Measurements from ENCODE around the gene GRIP1.

The GRIP1 gene

DNA sequence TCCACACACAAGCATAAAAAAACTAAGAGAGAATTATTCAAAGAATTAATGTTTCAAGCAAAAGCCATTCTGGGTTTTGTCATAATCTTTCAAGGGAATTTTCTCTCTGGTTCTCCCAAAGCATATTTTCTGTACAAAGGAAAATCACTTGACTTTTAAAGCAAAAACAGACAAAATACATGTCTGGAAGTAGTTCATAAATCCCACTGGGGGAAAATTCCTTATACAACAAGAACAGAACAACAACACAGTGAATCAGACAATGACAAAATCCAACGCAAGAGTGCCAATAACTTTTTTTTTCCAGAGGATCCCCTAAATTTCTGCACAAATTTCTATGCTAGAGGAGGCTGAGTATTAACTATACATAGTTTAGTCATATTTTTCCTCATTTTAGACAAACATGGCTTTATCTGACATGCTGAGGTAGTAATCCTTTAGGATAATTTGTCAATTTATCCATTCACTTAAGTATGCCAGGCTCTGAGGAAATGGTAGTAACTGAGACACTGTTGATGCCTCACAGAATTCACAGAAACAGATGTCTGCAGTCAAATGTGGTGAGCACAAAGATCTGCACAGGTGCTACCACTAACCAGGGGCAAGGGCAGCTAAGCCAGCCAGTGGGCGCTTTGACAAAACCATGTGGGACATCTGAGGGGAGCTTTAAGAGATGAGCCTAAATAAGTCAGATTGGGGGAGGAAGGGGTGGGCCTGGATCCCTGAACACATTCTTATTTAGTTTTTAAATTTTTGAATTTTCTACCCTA, 38.0 kb downstream of the GRIP1 start:
- Histone ChIP-seq H3K27ac (ENCODE audit: low read length) (no peak overlapping the region), H3K4me1 (ENCODE audit: insufficient read depth, low read length) (peaks cover 12% of the 10 kb centered on the region; the same call in 1 of the 2 replicates), H3K9me3 (ENCODE audit: insufficient read depth, low read length, severe bottlenecking) (no peaks in the 10 kb centered on the region), H3K79me2 (ENCODE audit: insufficient read depth, low read length) (no peaks in the 10 kb centered on the region), H3K4me3 (ENCODE audit: low read depth in 1 of 2, low read length in 2 of 2) (no peak overlapping the region), H3K36me3 (ENCODE audit: insufficient read depth, low read length) (no peaks in the 10 kb centered on the region), H3K4me2 (ENCODE audit: insufficient read depth, low read length) (no peak overlapping the region), H2AFZ (ENCODE audit: low read depth, low read length) (no peak overlapping the region), H4K20me1 (ENCODE audit: insufficient read depth, low read length) (no peaks in the 10 kb centered on the region; the same call in 1 of the 2 replicates), H3K9ac (ENCODE audit: low read depth, low read length) (no peak overlapping the region), H3K27me3 (ENCODE audit: insufficient read depth, low read length, poor library complexity) (peaks cover 4% of the 10 kb centered on the region)
- ATAC-seq (ENCODE audit: insufficient read depth, low read depth) (peak; percentile 60; the same call in 2 of the 3 replicates), DNase-seq (peak; percentile 24)
- TF ChIP-seq EZH2 (IDR thresholded peaks at IDR 0.05; ENCODE audit: borderline replicate concordance, low read depth, low read length, severe bottlenecking): no peak

DNA sequence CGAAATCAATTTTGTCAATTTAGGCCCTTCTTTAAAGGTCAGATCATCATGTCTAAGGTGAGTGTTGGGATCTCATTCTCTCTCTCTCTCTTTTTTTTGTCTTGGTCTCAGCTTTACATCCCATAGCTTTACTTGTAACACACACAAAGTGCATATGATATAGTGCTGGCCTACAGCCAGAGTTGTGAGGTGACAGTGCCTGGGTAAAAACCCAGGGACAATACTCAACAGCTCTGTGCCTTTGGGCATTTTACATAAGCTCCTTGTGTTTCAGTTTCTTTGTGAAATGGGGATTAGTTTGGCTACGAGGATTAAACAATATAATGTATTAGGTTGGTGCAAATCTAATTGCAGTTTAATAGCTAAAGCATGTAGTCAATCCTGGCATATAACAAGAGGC, 40.2 kb downstream of the GRIP1 start:
- Histone ChIP-seq H3K4me2 (ENCODE audit: insufficient read depth, low read length) (no peak overlapping the region), H3K4me1 (ENCODE audit: insufficient read depth, low read length) (peaks cover 12% of the 10 kb centered on the region; the same call in 1 of the 2 replicates), H3K9me3 (ENCODE audit: insufficient read depth, low read length, severe bottlenecking) (no peaks in the 10 kb centered on the region), H3K27me3 (ENCODE audit: insufficient read depth, low read length, poor library complexity) (peaks cover 4% of the 10 kb centered on the region), H4K20me1 (ENCODE audit: insufficient read depth, low read length) (no peaks in the 10 kb centered on the region; the same call in 1 of the 2 replicates), H3K36me3 (ENCODE audit: insufficient read depth, low read length) (no peaks in the 10 kb centered on the region), H2AFZ (ENCODE audit: low read depth, low read length) (no peak overlapping the region), H3K4me3 (ENCODE audit: low read depth in 1 of 2, low read length in 2 of 2) (no peak overlapping the region), H3K27ac (ENCODE audit: low read length) (no peak overlapping the region), H3K79me2 (ENCODE audit: insufficient read depth, low read length) (no peaks in the 10 kb centered on the region), H3K9ac (ENCODE audit: low read depth, low read length) (no peak overlapping the region)
- DNase-seq: no peak
- ATAC-seq (ENCODE audit: insufficient read depth, low read depth): no peak
- TF ChIP-seq, protein P1, sequence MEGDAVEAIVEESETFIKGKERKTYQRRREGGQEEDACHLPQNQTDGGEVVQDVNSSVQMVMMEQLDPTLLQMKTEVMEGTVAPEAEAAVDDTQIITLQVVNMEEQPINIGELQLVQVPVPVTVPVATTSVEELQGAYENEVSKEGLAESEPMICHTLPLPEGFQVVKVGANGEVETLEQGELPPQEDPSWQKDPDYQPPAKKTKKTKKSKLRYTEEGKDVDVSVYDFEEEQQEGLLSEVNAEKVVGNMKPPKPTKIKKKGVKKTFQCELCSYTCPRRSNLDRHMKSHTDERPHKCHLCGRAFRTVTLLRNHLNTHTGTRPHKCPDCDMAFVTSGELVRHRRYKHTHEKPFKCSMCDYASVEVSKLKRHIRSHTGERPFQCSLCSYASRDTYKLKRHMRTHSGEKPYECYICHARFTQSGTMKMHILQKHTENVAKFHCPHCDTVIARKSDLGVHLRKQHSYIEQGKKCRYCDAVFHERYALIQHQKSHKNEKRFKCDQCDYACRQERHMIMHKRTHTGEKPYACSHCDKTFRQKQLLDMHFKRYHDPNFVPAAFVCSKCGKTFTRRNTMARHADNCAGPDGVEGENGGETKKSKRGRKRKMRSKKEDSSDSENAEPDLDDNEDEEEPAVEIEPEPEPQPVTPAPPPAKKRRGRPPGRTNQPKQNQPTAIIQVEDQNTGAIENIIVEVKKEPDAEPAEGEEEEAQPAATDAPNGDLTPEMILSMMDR (IDR thresholded peaks at IDR 0.05; ENCODE audit: borderline replicate concordance, extremely low read depth, low read length, poor library complexity, severe bottlenecking): no peak
- no peak for TF ChIP-seq EZH2 (IDR thresholded peaks at IDR 0.05; ENCODE audit: borderline replicate concordance, low read depth, low read length, severe bottlenecking)

DNA sequence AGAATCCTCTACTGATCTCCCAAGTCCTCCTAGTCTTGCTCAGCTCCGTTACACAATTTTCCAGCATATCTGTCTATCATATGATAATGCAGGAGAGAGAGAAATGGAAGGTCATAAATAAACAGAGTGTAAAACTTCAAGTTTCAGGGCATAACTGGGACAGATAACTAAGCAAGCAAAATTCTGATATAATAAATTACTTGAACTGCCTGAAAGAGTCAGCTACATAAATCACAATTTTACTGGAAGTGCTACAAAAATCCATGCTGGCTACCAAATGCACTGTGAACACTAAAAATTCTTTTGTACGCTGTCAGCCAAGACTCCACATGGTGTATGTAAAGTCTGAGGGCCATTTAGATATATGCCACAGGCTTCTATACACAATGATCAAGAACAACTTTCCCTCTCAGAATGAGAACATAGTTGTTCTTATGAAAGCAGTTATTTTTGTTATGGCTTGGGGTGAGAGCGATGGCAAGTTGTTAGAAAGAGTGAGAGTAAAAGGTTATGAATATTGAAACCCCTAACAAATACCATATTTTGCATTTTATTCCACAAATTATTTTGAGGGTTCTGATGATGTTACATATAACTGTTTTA, 41.1 kb downstream of the GRIP1 start:
- H3K27me3 ChIP-seq (ENCODE audit: insufficient read depth, low read length, poor library complexity): peaks cover 4% of the 10 kb centered on the region

More for the DNA sequence above, 41.1 kb downstream of the GRIP1 start:
- Histone ChIP-seq H3K4me3 (ENCODE audit: low read depth in 1 of 2, low read length in 2 of 2) (no peak overlapping the region), H3K9ac (ENCODE audit: low read depth, low read length) (no peak overlapping the region), H3K36me3 (ENCODE audit: insufficient read depth, low read length) (no peaks in the 10 kb centered on the region), H3K4me2 (ENCODE audit: insufficient read depth, low read length) (no peak overlapping the region), H3K4me1 (ENCODE audit: insufficient read depth, low read length) (peaks cover 12% of the 10 kb centered on the region; the same call in 1 of the 2 replicates), H3K9me3 (ENCODE audit: insufficient read depth, low read length, severe bottlenecking) (no peaks in the 10 kb centered on the region), H3K79me2 (ENCODE audit: insufficient read depth, low read length) (no peaks in the 10 kb centered on the region), H2AFZ (ENCODE audit: low read depth, low read length) (no peak overlapping the region), H4K20me1 (ENCODE audit: insufficient read depth, low read length) (no peaks in the 10 kb centered on the region; the same call in 1 of the 2 replicates), H3K27ac (ENCODE audit: low read length) (no peak overlapping the region)
- no peak for ATAC-seq (ENCODE audit: insufficient read depth, low read depth)
- TF ChIP-seq, protein P1 (IDR thresholded peaks at IDR 0.05; ENCODE audit: borderline replicate concordance, extremely low read depth, low read length, poor library complexity, severe bottlenecking): no peak
- TF ChIP-seq EZH2 (IDR thresholded peaks at IDR 0.05; ENCODE audit: borderline replicate concordance, low read depth, low read length, severe bottlenecking): no peak
- no peak for DNase-seq

Measured in DND-41 (cell line).